CD4-positive, alpha-beta T cell treated with Interleukin-15 for 4 hours (primary cell): Measurements from ENCODE around the gene CYLD.

Experiments
- DNase-seq: peaks from one replicate; pipeline ENCODE4 v3.0.0-alpha.2; 2020; ENCODE audit warnings: low spot score

Gene CYLD

DNA sequence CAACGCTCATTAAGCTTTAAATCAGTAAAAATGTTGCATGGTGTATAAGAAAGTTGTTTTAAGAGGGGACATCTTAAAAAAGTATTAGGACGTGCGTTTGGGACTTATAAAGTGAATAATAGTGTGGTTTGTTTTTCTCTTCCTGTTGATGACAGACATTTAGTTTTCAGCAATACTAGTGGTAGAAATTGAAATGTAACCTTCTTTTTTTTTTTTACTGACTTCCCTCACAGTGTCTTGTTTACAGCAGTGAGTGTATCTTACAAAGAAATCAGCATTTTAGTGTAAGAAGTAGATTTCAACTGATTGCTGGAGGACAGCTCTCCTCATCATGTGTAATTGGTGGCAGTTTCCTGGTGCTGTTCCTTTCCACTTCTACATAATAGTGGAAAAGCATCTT is 39.6 kb downstream of the CYLD start:
- DNase-seq, result peak; percentile 29

DNA sequence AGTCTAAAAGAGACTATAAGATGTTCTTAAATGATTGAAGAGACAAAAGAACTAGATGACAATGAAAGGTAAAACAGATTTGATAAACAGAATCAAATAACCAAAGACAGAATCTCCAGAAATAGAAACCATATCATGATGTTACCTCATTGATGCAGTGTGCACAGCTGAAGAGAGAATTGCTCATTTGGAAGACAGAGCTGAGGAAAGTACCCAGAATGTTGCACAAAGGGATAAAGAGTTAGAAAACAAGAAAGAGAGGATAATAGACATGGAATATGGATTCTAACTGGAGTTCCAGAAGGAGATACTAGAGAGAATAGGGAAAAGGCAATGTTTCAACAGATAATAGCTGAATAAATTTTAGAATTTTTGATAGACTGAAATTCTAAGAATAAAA is 47.9 kb downstream of the CYLD start:
- DNase-seq, result no peak

- no peak for DNase-seq
Measured at GRCh38 chr16:50791522-50791921, 49.6 kb downstream of the CYLD start.

DNA sequence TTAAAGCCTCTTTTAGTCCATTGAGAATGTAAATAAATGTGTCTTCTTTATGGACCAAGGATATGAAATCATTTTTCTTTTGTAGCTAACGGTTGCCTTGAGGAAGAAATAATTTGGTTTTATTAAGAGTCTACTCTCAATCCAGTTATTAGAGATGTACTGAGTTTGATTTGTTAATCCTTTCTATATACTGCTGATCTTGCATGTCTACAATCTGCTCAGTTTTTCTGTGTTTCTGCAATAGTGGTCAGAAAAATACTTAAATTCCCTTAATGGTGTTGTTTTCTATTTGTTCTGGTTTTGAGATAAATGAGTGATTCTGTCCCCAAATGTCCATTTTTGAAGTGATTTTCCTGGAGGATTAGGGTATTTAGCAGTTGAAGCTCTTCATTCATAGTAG is 54.9 kb downstream of the CYLD start:
- DNase-seq, result no peak

DNA sequence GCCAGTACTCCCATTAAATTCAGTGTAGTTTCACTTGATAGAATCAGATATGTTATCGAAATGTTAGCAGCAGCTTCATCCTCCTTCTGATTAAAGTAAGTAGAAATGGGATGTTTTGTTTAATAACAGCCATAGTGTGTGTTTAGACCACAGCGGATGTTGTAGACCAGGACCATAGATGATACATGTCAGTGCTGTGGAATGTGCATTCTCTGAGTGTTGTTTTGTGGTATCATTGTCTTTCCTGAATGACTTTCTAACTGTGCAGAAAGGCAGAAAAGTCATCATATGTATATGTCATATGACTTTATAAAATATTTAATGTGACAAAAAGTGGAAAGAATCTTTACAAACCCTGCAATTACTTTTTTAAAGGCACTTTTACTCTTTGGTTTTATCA is 55.6 kb downstream of the CYLD start:
- no peak for DNase-seq

DNA sequence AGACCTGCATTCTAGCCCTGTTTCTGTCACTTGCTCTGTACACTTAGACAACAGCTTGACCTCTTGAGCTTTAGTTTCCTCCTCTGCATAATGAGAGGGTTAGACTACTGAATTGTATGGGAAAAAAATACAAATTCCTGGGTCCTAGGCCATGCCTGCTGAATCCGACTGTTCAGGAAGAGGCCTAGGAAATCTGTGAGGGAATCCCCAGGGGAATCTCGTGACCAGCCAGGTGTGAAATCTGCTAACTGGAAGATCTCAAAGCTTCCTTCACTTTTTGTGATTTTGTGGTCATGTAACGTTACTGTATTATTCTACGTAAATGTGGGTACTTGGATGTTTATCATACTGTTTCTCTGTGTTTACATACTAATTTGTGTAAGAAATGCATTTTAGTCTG is 58.2 kb downstream of the CYLD start:
- no peak for DNase-seq

DNA sequence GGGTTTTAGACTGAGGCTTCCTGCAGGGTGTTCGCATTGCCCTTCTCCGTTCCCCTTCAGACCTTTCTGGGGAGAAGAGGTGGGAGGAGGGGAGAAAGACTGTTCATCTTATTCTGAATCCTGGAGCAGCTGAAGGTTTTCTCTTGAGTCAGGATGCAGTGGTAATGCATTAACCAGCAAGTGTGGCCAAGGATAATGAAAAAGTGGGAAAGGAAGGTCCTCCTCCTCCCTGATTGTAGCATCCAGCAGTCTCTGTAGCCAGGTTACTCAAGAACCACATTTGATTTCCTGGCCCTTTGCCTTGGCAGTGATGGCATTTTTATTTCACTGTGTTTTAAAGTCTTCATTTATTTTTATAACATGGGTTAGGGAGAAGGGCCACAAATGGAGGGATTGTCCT is 59.1 kb downstream of the CYLD start:
- DNase-seq, result no peak

DNA sequence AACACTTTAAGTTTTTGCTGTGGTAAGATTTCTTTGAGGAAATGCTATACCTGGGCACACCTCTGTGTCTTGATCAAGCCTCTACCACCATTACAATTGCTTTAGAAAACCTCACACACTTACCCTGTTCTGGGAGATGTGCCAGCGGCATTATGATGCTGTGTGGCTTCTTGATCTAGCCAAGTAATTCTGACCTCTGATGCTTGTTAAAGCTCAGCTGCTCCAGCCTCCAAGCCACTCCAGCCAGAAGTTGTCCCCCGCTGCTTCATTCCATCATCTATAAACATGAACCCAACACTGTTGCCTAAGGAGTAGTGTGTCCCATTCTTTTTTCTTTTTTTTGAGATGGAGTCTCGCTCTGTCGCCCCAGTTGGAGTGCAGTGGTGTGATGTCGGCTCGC is 60.1 kb downstream of the CYLD start:
- no peak for DNase-seq

- DNase-seq, result no peak
Measured at GRCh38 chr16:50802961-50803360, 61.1 kb downstream of the CYLD start.

GRCh38 chr16:50804290-50804907 is 62.5 kb downstream of the CYLD start:
- DNase-seq, result no peak

DNA sequence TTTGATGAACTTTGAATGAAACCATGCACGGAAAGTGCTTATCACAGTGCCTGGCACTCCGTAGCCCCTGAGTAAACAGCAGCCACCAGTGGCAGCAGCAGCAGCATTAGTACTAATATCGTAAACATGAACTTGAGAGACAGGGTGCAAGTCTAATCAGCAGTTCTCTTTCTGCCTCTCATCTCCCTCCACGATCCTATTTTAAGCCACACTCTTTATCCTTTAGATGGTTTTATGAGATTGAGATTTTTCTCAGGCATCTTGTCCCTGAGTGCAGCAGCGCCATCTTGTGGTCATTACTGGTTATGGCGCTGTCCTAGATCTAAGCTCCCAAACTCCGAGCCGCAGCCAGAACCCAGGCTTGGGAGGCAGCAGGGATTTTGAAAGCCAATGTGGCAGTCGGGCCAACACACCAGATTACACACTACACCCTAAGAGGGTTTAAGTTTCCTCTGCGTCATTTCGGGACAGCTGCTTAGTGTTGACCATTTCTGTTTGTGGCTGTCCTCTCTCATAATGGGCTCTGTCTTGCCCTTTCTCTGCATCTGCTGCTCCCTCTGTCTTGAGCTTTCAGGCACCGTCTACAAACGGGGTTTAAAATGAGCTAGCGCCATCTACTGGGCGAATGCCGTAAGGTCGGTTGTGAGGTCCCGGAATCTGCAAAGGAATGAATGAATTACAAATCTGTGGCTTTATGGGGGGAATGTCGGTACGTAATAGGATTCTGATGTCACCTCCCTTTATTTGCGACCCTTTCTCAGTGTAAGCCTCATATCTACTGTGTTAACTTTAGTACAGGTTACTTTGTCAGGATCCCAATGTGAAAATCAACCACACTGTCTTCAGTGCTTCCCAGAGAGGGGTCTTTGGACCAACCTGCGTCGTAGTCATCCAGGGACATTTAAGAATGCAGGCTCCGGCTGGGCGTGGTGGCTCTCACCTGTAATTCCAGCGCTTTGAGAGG is 64.5 kb downstream of the CYLD start:
- DNase-seq, result peak; percentile 90

DNA sequence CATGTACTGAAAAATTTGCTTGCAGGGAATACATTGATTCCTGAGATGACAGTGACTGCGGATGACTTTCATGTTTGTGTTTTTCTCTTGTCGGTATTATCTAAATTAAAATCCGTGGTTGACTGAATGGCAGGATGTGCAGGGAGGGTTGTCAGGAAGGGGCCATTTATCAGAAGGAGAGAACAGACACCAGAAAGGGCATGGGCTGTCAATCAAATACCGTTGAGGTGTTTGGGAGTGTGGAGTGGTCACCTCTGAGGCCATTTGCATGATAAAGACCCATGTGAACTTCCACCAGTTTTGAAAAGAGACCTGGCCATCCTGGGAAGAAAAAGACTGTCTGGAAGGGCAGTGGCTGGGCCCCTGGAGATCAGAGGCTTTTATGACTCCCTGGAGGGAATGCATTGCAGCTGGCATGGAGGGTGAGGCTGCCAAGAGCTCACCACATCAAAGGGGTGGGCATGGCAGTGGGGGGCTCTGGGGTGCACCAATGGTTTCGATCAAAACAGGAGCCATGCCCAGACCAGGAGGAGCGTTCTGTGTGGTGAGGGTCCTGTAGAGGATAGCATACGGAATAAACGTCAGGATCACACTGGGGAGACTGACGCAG is 67.1 kb downstream of the CYLD start:
- DNase-seq, result no peak

DNA sequence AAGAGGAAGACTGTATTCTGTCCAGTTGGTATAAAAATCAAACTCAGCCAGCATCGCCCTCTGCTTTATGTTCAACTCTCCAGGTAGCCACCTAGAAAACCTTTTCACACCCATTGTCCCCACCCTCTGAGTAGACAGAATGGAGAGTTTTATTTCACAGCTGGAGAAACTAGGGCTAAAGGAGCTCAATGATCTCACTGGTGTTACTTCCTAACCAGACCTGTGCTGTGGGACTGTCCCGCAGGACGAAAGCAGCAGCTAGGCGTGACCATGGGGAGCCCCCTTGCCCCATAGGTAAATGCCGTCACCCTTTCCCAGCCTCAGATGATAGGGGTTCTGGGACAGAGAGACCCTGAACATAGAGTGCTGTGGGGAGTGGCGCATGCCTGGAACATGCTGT is 67.7 kb downstream of the CYLD start:
- no peak for DNase-seq

DNA sequence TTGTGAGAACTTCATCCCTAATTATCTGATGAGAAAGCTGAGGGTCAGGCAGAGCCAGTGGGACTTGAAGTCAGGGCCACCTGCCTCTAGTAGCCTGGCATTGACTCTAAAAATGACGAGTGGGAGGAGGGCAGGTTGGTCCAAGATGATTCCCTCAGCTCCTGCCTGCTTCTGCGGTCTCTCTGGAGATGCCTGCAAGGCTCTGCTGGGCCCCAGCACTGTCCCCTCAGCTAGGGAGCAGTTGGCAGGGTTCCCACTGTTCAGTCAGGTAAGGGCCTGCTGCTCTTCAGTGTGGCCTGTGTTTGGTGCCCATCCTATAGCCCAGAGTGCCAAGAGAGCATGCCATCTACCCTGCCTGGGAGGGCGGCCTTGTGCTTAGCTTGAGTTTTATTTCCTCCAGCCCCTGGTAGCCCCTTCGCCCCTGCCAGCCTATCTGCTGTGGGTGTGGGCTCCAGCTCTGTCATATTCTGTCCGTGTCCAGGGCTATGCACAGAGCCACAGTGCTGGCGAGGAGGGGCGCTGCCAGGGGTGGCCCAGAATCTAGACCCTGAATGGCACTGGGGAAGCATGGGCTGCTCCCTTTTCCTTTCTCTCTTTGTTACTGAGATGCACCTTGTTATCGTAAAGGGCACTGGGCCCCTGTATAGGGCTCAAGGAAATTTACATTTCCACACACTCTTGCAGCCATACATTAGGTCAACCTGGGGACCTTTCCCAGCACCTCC is 68.5 kb downstream of the CYLD start:
- no peak for DNase-seq

DNA sequence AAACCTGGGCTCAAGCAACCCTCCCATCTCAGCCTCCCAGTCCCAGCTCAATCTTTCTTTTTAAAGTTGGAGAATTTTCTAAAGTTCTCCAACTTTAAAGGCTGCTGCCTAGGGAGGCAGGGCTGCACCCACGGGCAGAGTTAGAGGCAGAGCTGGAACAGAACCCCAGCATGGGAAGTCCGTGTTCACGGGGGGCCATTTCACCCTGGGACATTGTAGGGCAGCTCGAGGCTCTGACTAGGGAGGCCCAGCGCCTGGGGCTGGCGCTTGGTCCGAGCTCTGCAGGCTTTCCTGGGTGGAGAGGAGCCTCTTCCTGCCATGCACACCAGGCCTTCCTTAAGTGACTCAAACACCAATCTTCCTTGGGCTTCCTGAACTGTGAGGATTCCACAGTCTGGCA is 70.2 kb downstream of the CYLD start:
- no peak for DNase-seq

- no peak for DNase-seq
Measured at GRCh38 chr16:50812876-50813466, 71.1 kb downstream of the CYLD start.

GRCh38 chr16:50814052-50814451 is 72.2 kb downstream of the CYLD start:
- no peak for DNase-seq

DNA sequence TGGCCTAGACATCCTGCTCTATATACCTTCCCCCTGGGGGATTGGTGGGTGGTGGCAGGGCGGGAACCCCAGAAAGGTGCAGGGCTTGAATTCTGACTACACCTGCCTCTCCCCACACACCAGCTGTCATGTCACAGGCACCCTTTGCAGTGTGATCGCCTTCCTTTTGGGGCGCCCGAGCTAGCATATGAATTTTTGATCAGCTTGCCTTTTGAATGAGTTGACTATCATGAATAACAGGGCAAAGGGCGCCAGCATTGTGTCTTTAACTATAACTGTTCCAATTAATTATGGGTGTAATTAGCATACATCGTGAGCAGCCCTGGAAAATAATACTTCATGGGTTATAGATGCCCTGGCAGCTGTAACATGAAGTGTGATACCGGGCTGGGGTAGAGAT is 72.7 kb downstream of the CYLD start:
- no peak for DNase-seq

- DNase-seq, result no peak
Measured at GRCh38 chr16:50815382-50815781, 73.5 kb downstream of the CYLD start.

GRCh38 chr16:50816901-50817555 is 75.1 kb downstream of the CYLD start:
- DNase-seq, result no peak

- no peak for DNase-seq
Measured at GRCh38 chr16:50818380-50818779, 76.5 kb downstream of the CYLD start.

DNA sequence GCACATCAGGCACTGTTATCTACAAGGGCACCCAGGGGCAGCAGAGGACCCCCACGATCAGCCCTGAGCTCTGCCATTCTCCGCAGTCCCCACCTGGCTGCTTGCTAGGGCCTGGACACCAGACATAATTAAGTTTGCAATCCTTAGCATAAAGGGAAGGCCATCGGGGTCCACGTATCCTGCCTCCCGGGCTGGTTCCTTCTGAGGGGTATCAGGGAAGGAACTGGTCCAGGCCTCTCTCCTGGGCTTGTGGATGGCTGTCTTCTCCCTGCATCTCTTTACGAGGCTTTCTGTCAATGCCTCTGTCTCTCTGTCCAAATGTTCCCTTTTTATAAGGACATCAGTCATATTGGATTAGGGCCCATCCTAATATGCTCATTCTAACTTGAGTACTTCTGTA is 77.8 kb downstream of the CYLD start:
- no peak for DNase-seq
